Mesenchymal stem cell (in vitro differentiated cells and primary cell): ENCODE results near the gene SNF8.
A peak's percentile ranks its signal among the peaks of the same experiment; 100 is the strongest.

Experiments used
- DNase-seq: peaks from one replicate; pipeline ENCODE4 v3.0.0-alpha.2; 2013
- H2AFZ ChIP-seq: one replicate; pipeline ENCODE4 v1.6.1; 2013; ENCODE audit warnings: low read depth, mild to moderate bottlenecking, control low read depth, inconsistent platforms, low read length, moderate library complexity
- H2AK5ac ChIP-seq: 2 replicates; pipeline ENCODE4 v1.6.1; 2013; ENCODE audit warnings: low read length, moderate library complexity, mild to moderate bottlenecking, inconsistent platforms; ENCODE audit not compliant: severe bottlenecking
- H2BK120ac ChIP-seq: one replicate; pipeline ENCODE4 v1.6.1; 2013; ENCODE audit warnings: low read depth, mild to moderate bottlenecking, inconsistent platforms, low read length, moderate library complexity
- H2BK12ac ChIP-seq, 2 experiments: one replicate each; pipeline ENCODE4 v1.6.1; 2013; ENCODE audit warnings: inconsistent platforms in 2 of 2, low read length in 2 of 2, mild to moderate bottlenecking in 2 of 2, moderate library complexity in 2 of 2, control low read depth in 1 of 2
- H2BK15ac ChIP-seq: one replicate; pipeline ENCODE4 v1.6.1; 2013; ENCODE audit warnings: mild to moderate bottlenecking, low read depth, inconsistent platforms; ENCODE audit not compliant: poor library complexity, severe bottlenecking
- H2BK5ac ChIP-seq: 2 replicates; pipeline ENCODE4 v1.6.1; 2013; ENCODE audit warnings: low read depth, mild to moderate bottlenecking, low read length, control low read depth, inconsistent platforms; ENCODE audit not compliant: poor library complexity, severe bottlenecking
- H3K14ac ChIP-seq, 2 experiments: one replicate each; pipeline ENCODE4 v1.6.1; 2013; ENCODE audit warnings: inconsistent platforms in 2 of 2, low read length in 2 of 2, control low read depth in 1 of 2, mild to moderate bottlenecking in 1 of 2, moderate library complexity in 1 of 2
- H3K18ac ChIP-seq, 2 experiments: one replicate each; pipeline ENCODE4 v1.6.1; 2013; ENCODE audit warnings: inconsistent platforms in 2 of 2, low read length in 2 of 2, control low read depth in 1 of 2, low read depth in 1 of 2, mild to moderate bottlenecking in 1 of 2
- H3K23ac ChIP-seq, 2 experiments: one replicate each; pipeline ENCODE4 v1.6.1; 2013; ENCODE audit warnings: inconsistent platforms in 2 of 2, low read length in 2 of 2, mild to moderate bottlenecking in 2 of 2, moderate library complexity in 2 of 2, control low read depth in 1 of 2
- H3K27ac ChIP-seq: 2 replicates; pipeline ENCODE4 v1.5.1; 2013; ENCODE audit warnings: mild to moderate bottlenecking, moderate library complexity, low read length, control low read depth, inconsistent platforms; ENCODE audit not compliant: poor library complexity, severe bottlenecking
- H3K27me3 ChIP-seq, 2 experiments: 2 replicates each; pipeline versions ENCODE4 v1.6.1 to v1.7.0; 2013; ENCODE audit warnings: low read length in 2 of 2, mild to moderate bottlenecking in 2 of 2, moderate library complexity in 2 of 2, control low read depth in 1 of 2, inconsistent platforms in 1 of 2; ENCODE audit not compliant: control insufficient read depth in 1 of 2, insufficient read depth in 1 of 2
- H3K36me3 ChIP-seq, 2 experiments: 2 replicates each; pipeline versions ENCODE4 v1.6.1 to v1.7.0; 2013; ENCODE audit warnings: low read length in 2 of 2, control low read depth in 1 of 2, inconsistent platforms in 1 of 2, low read depth in 1 of 2, mild to moderate bottlenecking in 1 of 2; ENCODE audit not compliant: insufficient read depth in 2 of 2, control insufficient read depth in 1 of 2
- H3K4ac ChIP-seq, 2 experiments: one replicate each; pipeline ENCODE4 v1.6.1; 2013; ENCODE audit warnings: inconsistent platforms in 2 of 2, low read length in 2 of 2, mild to moderate bottlenecking in 2 of 2, moderate library complexity in 2 of 2, control low read depth in 1 of 2, low read depth in 1 of 2
- H3K4me1 ChIP-seq: 2 replicates; pipeline ENCODE4 v1.6.1; 2013; ENCODE audit warnings: low read depth, low read length, control low read depth; ENCODE audit not compliant: control insufficient read depth, insufficient read depth
- H3K4me2 ChIP-seq: 2 replicates; pipeline ENCODE4 v1.6.1; 2013; ENCODE audit warnings: low read length, mild to moderate bottlenecking, inconsistent platforms; ENCODE audit not compliant: poor library complexity, severe bottlenecking
- H3K4me3 ChIP-seq, 2 experiments: 2 replicates each; pipeline versions ENCODE4 v1.5.1 to v1.7.0; 2013; ENCODE audit warnings: low read length in 2 of 2, mild to moderate bottlenecking in 2 of 2, control low read depth in 1 of 2, low read depth in 1 of 2; ENCODE audit not compliant: insufficient read depth in 1 of 2
- H3K79me1 ChIP-seq: replicated peaks from 2 replicates; pipeline ENCODE4 v1.6.1; 2013; ENCODE audit warnings: mild to moderate bottlenecking, control low read depth, low read length, inconsistent platforms; ENCODE audit not compliant: poor library complexity, severe bottlenecking
- H3K9ac ChIP-seq: 2 replicates; pipeline ENCODE4 v1.7.0; 2013; ENCODE audit warnings: mild to moderate bottlenecking, low read length, moderate library complexity
- H3K9me3 ChIP-seq: 2 replicates; pipeline ENCODE4 v1.7.0; 2013; ENCODE audit warnings: mild to moderate bottlenecking, low read length; ENCODE audit not compliant: control insufficient read depth
- H4K8ac ChIP-seq: one replicate; pipeline ENCODE4 v1.6.1; 2013; ENCODE audit warnings: inconsistent platforms, mild to moderate bottlenecking, low read length, moderate library complexity
- H4K91ac ChIP-seq: one replicate; pipeline ENCODE4 v1.6.1; 2013; ENCODE audit warnings: mild to moderate bottlenecking, low read length, inconsistent platforms
- WGBS: methylation state at CpG from one replicate; pipeline ENCODE4 v1.1.7; 2013; ENCODE audit warnings: mixed read lengths; 5-methylcytosine and 5-hydroxymethylcytosine counted together

The SNF8 gene

DNA sequence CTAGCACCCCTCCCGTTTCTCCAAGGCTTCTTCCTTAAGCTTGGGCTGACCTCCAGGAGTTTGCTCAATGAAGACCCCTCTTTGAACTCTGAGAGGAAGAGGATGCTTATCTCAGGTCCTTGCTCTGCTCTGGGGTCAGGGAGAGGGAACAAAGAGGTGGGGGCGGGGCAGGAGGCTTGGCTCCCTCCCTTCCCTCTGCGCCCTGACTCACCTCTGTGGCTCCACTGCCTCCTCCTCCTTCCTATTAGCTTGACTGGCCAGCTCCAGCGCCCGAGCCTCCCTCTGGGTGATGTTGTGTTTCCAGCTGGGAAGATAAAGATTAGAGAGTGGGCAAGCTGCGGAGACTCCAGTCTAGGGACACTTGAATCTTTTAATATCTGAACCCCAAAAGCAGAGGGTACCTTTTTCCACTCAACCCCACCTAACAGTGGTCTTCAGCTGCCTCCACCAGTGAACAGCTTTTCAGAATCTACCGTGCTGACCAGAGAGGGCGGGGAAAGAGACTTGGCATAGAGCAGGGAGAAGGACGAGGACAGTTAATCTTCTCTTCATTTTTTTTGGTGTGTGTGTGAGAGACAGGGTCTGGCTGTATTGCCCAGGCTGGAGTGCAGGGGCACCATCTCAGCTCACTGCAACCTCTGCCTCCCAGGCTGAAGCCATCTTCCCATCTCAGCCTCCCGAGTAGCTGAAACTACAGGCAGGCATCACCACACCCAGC lies 17.0 kb upstream of the SNF8 start:
- Histone ChIP-seq H3K23ac (no peak overlapping the region), H3K4me2 (no peak overlapping the region), H2BK12ac (peak overlapping the region; percentile 12 to 19), H3K9ac (peak overlapping the region; percentile 77), H3K4ac (peak overlapping the region in 1 of 2 experiments; percentile 2), H2BK15ac (peak overlapping the region; percentile 52), H2BK5ac (no peak overlapping the region), H2AFZ (no peak overlapping the region), H2AK5ac (no peak overlapping the region), H3K4me3 (peak overlapping the region in 1 of 2 experiments; percentile 55), H3K18ac (peak overlapping the region in 1 of 2 experiments; percentile 54), H3K4me1 (peaks cover 17% of the 10 kb centered on the region), H3K79me1 (no peaks in the 10 kb centered on the region), H2BK120ac (no peak overlapping the region), H3K14ac (no peak overlapping the region), H3K27ac (no peak overlapping the region), H4K8ac (peak overlapping the region; percentile 76), H3K36me3 (no peaks in the 10 kb centered on the region), H4K91ac (no peak overlapping the region), H3K9me3 (no peaks in the 10 kb centered on the region), H3K27me3 (no peaks in the 10 kb centered on the region)
- DNase-seq, result peak; percentile 66
- 36% methylated on average over 3 of the region's 10 CpGs for WGBS

DNA sequence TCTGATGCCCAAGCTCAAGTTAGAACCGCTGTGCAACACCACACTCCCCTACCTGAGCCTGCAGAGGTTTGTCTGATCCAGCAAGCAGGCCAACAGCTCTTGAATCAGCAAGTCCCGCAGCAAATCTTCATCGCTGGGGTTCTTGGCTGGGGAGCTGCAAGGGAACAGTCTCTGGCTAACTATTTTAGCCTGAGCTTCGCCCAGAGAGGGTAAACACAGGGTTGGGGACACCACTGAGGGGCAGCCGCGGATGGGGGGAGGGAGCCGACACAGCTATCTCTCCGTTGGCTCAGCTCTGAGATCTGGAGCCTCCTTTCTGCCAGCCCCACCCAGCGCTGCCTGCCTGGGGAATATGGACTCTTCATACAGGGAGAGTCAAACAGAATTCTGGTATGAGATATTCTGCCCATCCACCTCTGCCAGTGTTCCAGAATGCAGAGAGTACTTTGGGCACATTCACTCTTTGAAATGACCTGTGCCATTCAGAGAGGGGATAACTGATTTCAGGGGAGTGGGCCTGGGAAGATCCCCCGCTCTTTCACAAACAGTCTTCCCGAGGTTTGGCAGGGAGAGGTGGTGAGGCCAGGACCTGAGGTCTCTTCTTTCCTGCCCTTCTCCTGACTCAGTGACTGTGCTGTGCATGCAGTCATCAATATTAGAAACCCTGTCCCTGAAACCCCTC lies 16.3 kb upstream of the SNF8 start:
- Histone ChIP-seq H3K4ac (peak overlapping the region in 1 of 2 experiments; percentile 51), H3K4me3 (peak overlapping the region in 1 of 2 experiments; percentile 55), H3K14ac (no peak overlapping the region), H4K91ac (no peak overlapping the region), H2BK5ac (no peak overlapping the region), H3K4me1 (peaks cover 17% of the 10 kb centered on the region), H3K27me3 (no peaks in the 10 kb centered on the region), H2BK120ac (no peak overlapping the region), H3K4me2 (no peak overlapping the region), H3K79me1 (no peaks in the 10 kb centered on the region), H4K8ac (peak overlapping the region; percentile 78), H2AFZ (peak overlapping the region; percentile 29), H2BK15ac (peak overlapping the region; percentile 52), H3K9me3 (no peaks in the 10 kb centered on the region), H3K9ac (peak overlapping the region; percentile 77), H3K27ac (no peak overlapping the region), H3K23ac (peak overlapping the region in 1 of 2 experiments; percentile 61), H3K36me3 (no peaks in the 10 kb centered on the region), H2AK5ac (no peak overlapping the region), H3K18ac (peak overlapping the region in 1 of 2 experiments; percentile 64), H2BK12ac (peak overlapping the region; percentile 19 to 76)
- WGBS, result 48% methylated on average over 11 of the region's 11 CpGs
- DNase-seq, result no peak

GRCh38 chr17:48954300-48954755 lies 9.7 kb upstream of the SNF8 start:
- peak; percentile 72 for DNase-seq
- Histone ChIP-seq H3K27me3 (no peaks in the 10 kb centered on the region), H3K4me1 (no peaks in the 10 kb centered on the region), H2BK120ac (no peak overlapping the region), H3K27ac (no peak overlapping the region), H3K4me2 (no peak overlapping the region), H2BK12ac (peak overlapping the region in 1 of 2 experiments; percentile 1), H2AFZ (no peak overlapping the region), H3K4ac (no peak overlapping the region), H3K18ac (no peak overlapping the region), H2AK5ac (no peak overlapping the region), H3K36me3 (no peaks in the 10 kb centered on the region), H3K79me1 (no peaks in the 10 kb centered on the region), H3K9ac (no peak overlapping the region), H3K23ac (no peak overlapping the region), H2BK5ac (no peak overlapping the region), H3K14ac (no peak overlapping the region), H3K4me3 (no peak overlapping the region), H3K9me3 (no peaks in the 10 kb centered on the region), H4K91ac (no peak overlapping the region), H4K8ac (no peak overlapping the region), H2BK15ac (no peak overlapping the region)
- WGBS, result 26% methylated on average over 6 of the region's 7 CpGs

GRCh38 chr17:48952904-48953303 lies 8.3 kb upstream of the SNF8 start:
- no peak overlapping the region for H2BK5ac ChIP-seq
- H3K27ac ChIP-seq, result no peak overlapping the region
- H3K4me1 ChIP-seq, result no peaks in the 10 kb centered on the region
- no peaks in the 10 kb centered on the region for H3K79me1 ChIP-seq
- no peak overlapping the region for H3K9ac ChIP-seq
- peak overlapping the region in 1 of 2 experiments; percentile 21 for H3K4ac ChIP-seq
- H3K14ac ChIP-seq, result no peak overlapping the region
- no peak overlapping the region for H2AK5ac ChIP-seq
- H3K4me2 ChIP-seq, result no peak overlapping the region
- H2AFZ ChIP-seq, result no peak overlapping the region
- 71% methylated on average over 3 of the region's 5 CpGs for WGBS
- no peak overlapping the region for H4K8ac ChIP-seq
- peak overlapping the region in 1 of 2 experiments; percentile 48 for H3K18ac ChIP-seq
- DNase-seq, result peak; percentile 48
- H3K9me3 ChIP-seq, result no peaks in the 10 kb centered on the region
- H3K27me3 ChIP-seq, result no peaks in the 10 kb centered on the region
- H3K23ac ChIP-seq, result no peak overlapping the region
- H3K36me3 ChIP-seq, result no peaks in the 10 kb centered on the region
- no peak overlapping the region for H2BK15ac ChIP-seq
- H2BK12ac ChIP-seq, result no peak overlapping the region
- H3K4me3 ChIP-seq, result no peak overlapping the region
- H4K91ac ChIP-seq, result no peak overlapping the region
- H2BK120ac ChIP-seq, result no peak overlapping the region
